ENCODE results near the gene VCAM1.
"Not testable (repeated sequence)": the region's sequence is repeated elsewhere in the genome, so short reads cannot be mapped to it uniquely, and the experiment has no call there.

VCAM1 gene, protein sequence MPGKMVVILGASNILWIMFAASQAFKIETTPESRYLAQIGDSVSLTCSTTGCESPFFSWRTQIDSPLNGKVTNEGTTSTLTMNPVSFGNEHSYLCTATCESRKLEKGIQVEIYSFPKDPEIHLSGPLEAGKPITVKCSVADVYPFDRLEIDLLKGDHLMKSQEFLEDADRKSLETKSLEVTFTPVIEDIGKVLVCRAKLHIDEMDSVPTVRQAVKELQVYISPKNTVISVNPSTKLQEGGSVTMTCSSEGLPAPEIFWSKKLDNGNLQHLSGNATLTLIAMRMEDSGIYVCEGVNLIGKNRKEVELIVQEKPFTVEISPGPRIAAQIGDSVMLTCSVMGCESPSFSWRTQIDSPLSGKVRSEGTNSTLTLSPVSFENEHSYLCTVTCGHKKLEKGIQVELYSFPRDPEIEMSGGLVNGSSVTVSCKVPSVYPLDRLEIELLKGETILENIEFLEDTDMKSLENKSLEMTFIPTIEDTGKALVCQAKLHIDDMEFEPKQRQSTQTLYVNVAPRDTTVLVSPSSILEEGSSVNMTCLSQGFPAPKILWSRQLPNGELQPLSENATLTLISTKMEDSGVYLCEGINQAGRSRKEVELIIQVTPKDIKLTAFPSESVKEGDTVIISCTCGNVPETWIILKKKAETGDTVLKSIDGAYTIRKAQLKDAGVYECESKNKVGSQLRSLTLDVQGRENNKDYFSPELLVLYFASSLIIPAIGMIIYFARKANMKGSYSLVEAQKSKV

DNA sequence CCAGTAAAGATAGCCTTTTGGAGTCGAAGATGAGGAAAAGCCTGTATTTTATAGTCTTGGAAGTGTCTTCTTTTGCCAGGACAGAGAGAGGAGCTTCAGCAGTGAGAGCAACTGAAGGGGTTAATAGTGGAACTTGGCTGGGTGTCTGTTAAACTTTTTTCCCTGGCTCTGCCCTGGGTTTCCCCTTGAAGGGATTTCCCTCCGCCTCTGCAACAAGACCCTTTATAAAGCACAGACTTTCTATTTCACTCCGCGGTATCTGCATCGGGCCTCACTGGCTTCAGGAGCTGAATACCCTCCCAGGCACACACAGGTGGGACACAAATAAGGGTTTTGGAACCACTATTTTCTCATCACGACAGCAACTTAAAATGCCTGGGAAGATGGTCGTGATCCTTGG lies at the start of gene VCAM1:
TSS of gene VCAM1 (plus strand) at position 253 of the 400 bp plus-strand sequence. CDS start at position 372, 119 bp downstream.
- no peak for DNase-seq

DNA sequence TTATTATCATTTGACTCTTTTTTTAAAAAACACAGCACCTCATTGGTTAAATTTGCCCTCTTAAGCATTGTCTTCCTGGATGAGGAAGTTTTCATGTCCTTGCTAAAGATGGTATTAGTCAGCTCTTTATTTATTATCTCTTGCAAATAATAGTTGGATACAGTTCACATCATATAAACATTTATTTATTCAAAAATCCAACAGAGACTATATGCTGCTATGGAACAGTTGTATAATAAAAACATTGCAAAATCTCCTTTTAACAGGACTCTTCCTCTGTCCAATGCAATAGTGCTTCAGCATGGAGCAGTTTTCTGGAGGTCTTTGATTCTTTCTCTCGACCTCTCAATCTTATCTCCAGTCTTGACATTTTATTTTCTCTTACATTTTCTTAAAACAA lies 49.5 kb upstream of the VCAM1 start:
- no peak for DNase-seq

DNA sequence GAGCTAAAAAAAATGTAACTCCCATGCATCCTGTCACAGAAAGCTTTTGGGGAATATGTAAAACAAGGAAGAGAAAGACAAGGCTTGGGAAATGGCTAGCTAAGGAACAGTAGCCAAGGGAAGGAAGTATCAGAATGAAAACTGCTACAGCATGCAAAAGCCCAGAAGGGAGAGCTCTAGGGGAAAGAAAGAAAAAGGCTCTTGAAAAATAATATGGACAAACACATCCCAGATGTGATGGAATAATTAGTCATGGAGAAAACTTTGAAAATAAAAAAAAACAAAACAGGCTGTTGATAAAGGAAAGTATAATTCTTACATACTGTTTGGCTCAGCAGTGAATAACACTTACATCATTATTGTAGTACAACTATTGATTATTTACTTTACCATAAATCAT lies 47.9 kb upstream of the VCAM1 start:
- DNase-seq: no peak

DNA sequence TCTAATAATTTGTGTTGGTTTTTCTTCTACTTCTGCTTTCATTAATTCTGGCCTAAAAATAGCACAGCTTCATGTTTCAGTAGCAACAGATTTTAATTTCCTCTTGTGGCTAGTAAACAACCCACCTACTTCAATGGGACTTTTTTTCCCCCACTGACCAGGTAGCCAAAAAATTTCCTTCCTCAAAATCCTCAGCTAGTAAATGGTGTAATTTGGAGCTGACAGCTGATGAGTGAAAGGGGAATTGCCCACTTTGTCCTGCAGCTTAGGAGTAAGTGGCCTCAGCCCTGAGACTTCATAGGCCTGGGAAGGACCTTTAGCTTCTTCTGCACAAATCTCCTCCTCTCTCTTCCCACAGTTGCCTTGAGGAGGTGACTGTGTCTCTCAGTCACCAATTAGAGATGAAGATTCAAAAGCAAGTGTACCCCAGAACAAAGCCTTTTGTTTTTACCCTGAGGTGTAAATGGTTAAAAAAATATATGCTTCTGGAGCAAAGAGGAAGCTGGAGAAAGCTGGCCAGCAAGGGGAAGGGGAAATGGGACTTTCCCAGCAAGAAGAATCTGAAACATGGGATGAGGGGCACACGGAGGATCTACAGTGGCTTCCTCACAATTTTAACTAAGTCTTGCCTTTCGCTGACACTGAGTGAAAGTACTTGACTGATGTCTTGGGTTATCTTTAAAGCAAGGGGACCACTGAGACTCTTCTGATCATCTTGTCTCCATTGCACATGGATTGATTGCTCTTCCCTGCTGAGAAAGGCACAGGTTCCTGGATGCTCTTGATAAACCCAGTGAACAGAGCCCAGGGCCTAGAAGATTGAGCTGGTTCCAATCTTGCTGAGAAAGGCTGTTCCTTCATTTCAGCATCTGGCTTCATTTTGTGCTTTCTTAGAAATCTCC lies 35.8 kb upstream of the VCAM1 start:
- DNase-seq: no peak

DNA sequence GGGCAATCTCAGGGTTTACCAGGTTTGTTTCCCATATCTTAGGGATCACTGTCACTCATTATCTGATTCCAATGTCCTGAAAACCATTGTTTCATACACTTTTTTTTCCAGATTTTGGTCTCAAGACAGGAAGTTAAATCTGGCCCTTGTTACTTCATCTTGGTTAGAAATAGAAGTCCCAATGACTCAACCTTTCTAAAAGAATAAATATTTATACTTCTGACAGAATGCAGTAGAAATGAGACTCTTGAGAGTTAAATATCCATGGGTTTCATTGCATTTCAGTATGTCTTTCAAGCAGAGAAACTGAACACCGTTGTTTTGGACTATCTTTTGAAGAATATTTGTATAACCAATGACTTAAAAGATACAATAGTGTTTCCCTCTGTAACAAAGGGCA lies 19.8 kb upstream of the VCAM1 start:
- DNase-seq: no peak

DNA sequence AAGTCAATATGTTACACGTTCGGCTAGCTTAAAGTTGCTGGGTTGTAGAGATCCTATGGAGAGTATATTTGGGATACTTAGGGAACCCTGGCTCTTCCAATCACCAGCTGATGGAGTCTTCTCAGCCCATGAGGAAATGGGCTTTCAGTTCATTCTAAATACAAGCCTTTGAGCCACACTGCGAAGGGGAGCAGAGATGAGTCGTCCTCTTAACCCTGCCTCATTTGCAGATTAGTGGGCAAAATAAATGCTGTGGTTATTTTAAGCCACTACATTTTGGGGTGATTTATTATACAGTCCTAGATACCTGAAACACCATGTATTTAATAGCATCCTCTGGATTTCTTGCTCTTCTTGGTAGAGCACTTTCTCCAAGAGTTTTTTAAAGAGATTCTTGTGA lies 19.0 kb upstream of the VCAM1 start:
- DNase-seq: no peak

DNA sequence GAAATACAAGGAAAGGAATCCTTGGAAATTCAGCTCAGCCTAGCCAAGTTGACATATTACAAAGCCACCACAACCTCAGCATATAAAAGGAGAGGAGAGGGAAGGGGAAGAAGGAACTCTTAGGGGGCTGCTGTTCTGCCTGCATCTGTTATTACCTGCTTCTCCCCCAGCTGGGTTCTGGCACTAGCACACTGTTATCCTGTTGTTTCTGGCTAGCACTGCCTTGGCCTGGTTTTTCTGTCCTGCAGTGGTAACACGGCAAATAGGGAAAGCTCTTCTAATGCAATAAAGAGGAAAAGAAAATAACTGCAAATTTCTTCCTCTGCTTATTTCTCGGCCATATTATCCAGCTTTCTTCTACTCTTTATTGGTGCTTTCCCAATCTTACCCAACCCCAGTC lies 16.5 kb upstream of the VCAM1 start:
- DNase-seq: no peak

DNA sequence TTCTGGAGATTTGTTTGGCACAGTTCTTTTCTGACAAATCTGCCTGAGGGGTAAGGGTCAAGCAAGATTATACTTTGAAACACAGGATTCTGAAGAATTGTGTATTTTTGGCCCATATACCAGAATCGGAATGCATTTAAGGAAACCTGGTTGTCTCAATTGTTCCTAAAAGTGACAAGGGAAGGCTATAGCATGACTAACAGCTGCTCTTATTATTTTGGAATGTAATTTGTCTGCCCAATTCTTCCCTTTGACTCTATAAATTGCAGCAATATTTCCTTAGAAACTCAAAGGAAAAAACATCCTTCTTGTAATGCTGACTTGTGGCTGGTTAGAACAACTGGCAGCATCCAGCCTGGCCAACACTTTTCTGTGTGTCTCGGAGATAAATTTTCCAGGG lies 15.8 kb upstream of the VCAM1 start:
- DNase-seq: no peak

DNA sequence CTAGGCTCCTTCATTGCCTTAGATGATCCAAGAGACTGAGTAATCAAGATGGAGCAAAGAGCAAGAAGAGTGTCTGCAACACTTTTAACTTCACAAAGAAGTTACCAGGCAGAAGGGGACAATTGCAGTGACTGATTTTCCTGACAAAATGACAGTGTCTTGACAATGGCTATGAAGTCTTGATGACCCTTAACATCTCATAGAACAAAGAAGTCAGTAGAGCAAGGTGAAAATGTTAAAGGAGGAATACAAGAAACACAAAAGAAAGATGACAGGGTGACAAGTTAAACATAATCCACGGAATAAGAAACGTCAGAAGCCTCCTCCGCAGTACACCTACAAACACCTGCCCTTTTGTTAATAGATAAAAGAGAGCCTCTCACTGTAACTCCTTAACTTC lies 15.1 kb upstream of the VCAM1 start:
- DNase-seq: no peak

DNA sequence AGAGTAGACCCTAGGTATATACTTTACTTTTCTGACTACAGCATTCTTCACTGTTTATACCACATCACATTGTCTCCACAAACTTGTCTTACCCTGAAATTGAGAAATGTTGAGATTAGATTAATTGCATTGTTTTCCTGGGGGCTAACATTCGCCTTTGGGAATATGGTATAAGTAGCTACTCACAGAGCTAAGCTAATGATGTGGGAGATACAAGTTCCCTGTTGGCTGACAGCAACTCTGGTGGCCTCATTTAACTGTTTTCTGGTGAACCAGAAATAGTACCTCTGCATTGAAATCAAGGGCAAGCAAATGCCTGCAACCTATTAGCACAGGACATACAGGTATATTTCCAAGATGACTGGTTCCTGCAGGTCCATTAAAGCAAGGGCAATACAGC lies 13.2 kb upstream of the VCAM1 start:
- no peak for DNase-seq

DNA sequence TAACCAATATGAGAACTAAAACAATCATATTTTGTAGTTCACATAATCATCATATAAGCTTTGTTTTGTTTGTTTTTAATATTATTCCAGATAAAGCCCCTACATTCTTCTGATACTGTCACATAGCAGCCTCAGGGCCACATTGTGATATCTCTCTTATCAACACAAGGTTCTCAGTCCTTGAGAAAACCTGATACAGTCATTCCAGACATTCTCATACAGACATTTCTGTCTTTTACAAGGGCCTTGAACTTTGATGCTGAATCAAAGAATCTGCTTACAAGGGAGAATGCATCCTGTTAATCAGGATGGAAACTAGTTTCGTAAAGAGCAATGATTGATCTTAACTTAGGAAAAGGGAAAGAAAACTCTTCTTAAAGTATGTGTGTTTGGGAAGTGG lies 12.7 kb upstream of the VCAM1 start:
- DNase-seq: no peak

DNA sequence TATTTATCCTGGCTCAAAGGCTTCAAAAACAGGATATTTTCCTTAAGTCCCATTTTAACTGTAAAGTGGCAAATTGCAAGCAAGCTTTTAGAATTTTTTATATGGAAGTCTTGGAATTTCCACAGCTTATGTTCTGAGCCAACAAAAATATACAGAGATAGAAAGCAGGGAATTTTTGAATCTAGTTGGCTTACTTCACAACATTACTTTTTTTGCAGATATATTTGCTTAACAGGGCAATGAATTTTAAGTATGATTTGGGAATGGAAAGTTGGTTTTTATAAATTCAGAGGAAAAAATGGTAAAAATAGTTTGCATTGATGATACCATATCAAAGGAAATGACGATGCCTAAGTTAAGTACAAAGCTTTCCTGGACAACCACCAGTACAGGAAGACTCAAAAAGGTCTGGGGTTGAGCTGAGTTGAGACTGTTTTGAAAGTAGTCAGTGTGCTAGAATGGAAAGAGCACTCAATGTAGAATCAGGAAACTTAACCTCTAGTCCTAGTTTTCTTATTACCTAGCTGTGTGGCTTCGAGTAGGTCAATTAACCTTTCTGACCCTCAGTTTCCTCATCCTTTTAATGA lies 11.0 kb upstream of the VCAM1 start:
- DNase-seq: no peak

DNA sequence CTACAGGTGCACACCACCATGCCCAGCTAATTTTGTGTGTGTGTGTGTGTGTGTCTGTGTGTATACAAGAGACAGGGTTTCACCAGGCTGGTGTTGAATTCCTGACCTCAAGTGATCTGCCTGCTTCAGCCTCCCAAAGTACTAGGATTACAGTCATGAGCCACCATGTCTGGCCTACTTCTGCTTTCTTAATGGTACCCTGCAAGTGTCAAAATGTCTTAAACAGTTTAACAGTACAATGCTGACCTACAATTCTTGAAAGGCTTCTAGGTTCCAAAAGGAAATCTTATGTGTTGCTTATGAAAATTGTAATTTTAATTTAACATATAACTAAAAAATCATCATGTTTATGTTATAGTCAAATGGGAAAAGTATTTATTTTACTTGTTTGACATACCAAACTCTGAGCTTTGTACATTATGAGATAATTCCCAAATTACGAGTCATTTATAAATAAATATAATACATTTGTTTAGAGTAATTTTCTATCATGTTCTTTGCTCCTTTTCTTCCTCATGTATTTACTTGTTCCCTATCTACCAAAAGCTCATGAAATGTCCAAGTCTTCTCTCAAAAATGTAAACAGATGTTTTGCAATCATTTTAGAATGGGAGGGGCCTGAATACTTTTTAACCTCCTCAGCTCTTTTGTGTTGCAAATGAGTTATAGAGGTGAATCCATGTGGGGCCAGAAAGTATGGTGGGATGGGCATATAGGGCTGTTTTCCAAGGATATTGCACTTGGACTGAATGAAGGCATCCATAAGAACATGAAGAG lies 8.4 kb upstream of the VCAM1 start:
- DNase-seq: no peak

DNA sequence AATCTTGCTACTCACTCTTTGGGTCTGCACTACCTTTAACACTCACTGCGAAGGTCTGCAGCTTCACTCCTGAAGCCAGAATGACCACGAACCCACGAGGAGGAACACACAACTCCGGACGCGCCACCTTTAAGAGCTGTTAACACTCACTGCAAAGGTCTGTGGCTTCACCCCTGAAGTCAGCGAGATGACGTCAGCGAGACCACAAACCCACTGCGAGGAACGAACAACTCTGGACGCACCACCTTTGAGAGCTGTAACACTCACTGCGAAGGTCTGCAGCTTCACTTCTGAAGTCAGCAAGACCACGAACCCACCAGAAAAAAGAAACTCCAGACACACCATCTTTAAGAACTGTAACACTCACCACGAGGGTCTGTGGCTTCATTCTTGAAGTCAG lies 6.5 kb upstream of the VCAM1 start:
- not testable (repeated sequence) for DNase-seq

DNA sequence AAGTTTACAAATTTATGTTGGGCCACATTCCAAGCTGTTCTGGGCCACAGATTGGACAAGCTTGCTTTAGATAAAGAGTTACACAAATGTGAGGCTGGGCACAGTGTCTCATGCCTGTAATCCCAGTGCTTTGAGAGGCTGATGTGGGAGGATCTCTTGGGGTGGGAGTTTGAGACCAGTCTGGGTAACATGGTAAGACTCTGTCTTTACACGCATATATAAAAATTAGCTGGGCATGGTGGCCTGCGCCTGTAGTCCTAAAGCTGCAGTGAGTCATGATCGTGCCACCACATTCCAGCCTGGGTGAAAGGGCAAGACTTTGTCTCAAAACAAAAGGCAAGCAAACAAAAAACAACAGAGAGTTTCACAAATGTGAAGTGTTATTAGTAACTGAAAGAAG lies 5.9 kb upstream of the VCAM1 start:
- no peak for DNase-seq

DNA sequence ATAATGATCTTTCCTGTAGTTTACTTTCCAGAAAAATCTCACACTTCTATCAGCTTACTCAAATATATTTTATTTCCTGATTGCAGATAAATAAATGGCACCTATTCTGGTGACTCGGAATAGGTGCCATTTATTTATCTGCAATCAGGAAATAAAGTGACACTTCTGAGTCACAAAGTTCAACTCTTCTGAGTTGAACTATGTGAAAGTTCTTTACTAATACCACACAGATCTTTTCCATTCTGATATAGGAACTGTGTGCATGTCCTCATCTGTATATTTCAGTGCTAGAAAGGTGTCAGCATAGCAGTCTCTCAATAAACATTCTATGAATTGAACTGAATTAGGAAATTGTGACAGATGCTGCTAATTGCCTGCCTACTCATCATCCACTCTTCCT lies 4.9 kb upstream of the VCAM1 start:
- no peak for DNase-seq

DNA sequence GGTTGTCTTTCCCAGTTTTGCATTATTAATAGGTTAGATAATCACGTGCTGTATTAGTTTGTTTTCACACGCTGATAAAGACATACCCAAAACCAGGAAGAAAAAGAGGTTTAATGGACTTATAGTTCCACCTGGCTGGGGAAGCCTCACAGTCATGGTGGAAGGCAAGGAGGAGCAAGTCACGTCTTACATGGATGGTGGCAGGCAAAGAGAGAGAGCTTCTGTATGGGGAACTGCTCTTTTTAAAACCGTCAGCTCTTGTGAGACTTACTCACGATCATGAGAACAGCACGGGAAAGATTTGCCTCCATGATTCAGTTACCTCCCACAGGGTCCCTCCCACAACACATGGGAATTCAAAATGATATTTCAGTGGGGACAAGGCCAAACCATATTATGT lies 2.3 kb upstream of the VCAM1 start:
- DNase-seq: no peak

DNA sequence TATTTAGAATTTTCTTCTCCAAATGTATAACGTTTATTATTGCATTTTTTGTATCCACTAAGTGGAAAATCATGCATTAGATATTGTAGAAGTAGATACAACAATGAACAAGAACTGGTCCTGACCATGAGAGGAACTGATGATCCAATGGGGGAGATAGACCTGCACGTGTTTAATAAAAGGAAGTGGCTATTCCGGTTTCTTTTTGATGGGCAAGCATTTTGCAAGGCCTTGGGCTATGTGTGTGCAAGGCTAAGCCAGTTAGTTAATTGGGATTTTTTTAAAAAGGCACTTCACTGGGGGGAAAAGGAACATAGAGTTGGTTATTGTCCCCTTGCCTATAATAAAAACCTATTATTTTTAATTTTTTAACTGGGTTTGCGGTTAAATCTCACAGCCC lies 961 bp upstream of the VCAM1 start:
- DNase-seq: no peak

DNA sequence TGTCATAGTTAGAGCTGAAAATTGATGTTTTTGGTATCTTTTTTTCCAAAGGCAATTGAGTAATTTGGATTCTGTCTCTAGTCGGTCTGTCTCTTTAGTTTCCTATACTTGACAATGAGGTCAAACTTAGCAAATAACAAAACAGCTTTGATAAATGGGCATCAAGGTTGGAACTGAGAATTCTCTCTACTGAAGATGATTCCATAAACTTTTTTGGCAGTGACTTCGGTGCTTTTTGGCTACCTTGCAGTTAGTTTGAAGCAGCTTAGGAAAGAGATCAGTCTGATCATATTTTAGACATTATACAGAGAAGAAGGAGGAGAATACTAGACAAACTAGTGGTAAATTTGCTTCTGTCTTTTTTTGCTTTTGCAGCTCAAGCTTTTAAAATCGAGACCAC lies 559 bp downstream of the VCAM1 start:
- DNase-seq: no peak

DNA sequence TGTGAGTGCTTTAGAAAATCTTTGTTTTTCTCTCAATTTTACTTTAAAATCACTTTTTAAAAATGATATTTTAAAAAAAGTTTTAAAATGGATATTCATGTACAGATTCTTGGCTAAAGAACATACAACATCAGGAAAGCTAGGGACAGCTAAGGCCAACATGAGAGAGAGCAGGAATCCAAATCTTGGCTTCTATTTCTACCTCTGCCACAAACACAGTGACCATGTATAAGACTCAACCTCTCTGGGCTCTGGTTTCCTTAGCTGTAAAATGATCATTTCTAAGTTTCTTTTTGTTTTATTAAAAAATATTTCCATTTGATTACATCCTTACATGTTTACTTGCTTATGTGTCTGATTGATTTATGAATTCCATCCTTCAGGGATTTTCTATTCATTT lies 1.2 kb downstream of the VCAM1 start:
- no peak for DNase-seq

DNA sequence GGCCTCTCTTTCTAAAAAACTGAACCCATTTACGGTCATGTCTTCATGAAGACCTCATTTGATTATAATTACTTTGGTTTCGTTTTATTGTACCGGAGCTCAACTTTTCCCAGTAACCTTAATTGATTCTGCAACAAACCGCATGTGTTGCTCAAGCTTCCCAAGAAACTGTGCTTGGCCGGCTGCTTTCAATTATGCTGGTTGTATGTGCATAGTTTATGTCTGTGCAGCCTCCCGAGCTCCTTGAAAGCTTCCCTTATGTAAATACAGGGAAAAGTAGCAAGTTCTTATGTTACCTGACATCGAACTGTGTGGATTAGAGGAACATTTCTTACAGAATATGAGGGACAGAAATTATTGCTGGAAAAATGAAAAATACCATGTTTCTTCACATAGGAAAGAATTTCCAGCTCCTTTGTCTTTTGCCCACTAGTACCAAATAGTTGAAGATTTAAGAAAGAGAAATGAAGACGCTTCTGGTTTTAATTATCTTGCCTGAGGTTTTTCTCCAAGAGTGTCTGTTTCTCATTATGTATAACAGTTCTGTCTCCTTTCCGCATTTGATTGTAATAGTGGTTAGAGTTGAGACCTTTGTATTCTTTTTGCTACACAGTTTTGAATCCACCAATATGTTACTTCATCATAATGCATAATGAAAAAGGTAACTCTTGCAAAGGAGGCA lies 2.1 kb downstream of the VCAM1 start:
- DNase-seq: no peak

DNA sequence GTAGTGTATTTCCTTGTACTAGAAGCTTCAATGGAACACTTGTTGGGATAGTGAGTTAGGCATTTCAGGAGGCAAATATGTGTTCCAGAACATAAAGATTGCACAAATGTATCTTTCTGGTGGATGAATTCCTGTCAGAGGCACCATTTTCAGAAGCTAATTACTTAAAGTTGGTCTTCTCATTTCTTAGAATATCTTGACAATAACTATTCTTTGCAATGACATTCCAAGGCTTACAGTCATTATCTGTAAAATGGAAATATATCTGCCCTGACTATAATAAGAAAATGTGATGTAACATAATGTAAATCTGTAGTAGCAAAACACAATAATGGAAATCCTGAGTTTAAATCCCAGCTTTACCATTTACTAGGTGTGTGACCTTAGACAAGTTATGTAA lies 2.7 kb downstream of the VCAM1 start:
- no peak for DNase-seq

All from NCI-H2171 treated with DMSO at 0.1 percent for 48 hours (cell line).